OCI-LY3 (cell line): ENCODE results near the gene NR3C2.

Source experiments
- EZH2phosphoT487 ChIP-seq: fragments of 200-600 bp; shearing (Covaris generic); IDR thresholded peaks from 2 replicates; pipeline ENCODE4 v1.6.1; 2018; ENCODE audit warnings: antibody characterized with exemption, mixed run types, low read depth
- TF ChIP-seq, protein P1 (sequence below): fragments of 200-600, 300-600 bp; sonication (generic); IDR thresholded peaks from 2 replicates; pipeline ENCODE4 v1.5.1; 2014; ENCODE audit warnings: antibody characterized with exemption, low read length, low read depth

- TF ChIP-seq, protein P1, sequence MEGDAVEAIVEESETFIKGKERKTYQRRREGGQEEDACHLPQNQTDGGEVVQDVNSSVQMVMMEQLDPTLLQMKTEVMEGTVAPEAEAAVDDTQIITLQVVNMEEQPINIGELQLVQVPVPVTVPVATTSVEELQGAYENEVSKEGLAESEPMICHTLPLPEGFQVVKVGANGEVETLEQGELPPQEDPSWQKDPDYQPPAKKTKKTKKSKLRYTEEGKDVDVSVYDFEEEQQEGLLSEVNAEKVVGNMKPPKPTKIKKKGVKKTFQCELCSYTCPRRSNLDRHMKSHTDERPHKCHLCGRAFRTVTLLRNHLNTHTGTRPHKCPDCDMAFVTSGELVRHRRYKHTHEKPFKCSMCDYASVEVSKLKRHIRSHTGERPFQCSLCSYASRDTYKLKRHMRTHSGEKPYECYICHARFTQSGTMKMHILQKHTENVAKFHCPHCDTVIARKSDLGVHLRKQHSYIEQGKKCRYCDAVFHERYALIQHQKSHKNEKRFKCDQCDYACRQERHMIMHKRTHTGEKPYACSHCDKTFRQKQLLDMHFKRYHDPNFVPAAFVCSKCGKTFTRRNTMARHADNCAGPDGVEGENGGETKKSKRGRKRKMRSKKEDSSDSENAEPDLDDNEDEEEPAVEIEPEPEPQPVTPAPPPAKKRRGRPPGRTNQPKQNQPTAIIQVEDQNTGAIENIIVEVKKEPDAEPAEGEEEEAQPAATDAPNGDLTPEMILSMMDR = no peak
- TF ChIP-seq EZH2phosphoT487 = no peak
These were observed 360.9 kb downstream of the NR3C2 start for GRCh38 chr4:148081267-148081666.
